Mesothelial cell of epicardium (in vitro differentiated cells): Measurements from ENCODE around the gene ZNF618. TPM values are rescaled to one million over a fixed set of nuclear protein-coding genes. Genes with fewer than 3 reads are reported as not detected.

Experiments used
- DNase-seq, 2 experiments: peaks; one replicate each; pipeline ENCODE4 v3.0.0; 2021; ENCODE audit warnings: low spot score in 2 of 2; ENCODE audit not compliant: unreplicated experiment in 2 of 2
- H3K27ac Mint-ChIP-seq: 2 replicates; pipeline ENCODE4 v1.8.0; 2021; ENCODE audit warnings: mixed read lengths
- H3K27me3 Mint-ChIP-seq: 2 replicates; pipeline ENCODE4 v1.8.0; 2021; ENCODE audit warnings: low read depth, mixed read lengths
- H3K36me3 Mint-ChIP-seq: 2 replicates; pipeline ENCODE4 v1.8.0; 2021; ENCODE audit warnings: mixed read lengths
- H3K4me1 Mint-ChIP-seq: 2 replicates; pipeline ENCODE4 v1.8.0; 2021; ENCODE audit warnings: mixed read lengths
- H3K4me3 Mint-ChIP-seq: 2 replicates; pipeline ENCODE4 v1.8.0; 2021; ENCODE audit warnings: mild to moderate bottlenecking, moderate library complexity, mixed read lengths
- H3K9me3 Mint-ChIP-seq: 2 replicates; pipeline ENCODE4 v1.8.0; 2021; ENCODE audit warnings: mixed read lengths
- total RNA-seq: library from RNA; stranded (reverse); gene quantifications from 3 replicates; pipeline ENCODE4 v1.2.1, GENCODE V29; 2021
- TF ChIP-seq, protein P1 (sequence below): fragments of 200-600 bp; sonication (generic); IDR thresholded peaks from one replicate; pipeline ENCODE4 v1.5.0; 2021; ENCODE audit warnings: antibody characterized with exemption; ENCODE audit not compliant: unreplicated experiment

The ZNF618 gene
- total RNA-seq, 1 donor from 2014 or later = 78.9 TPM

DNA sequence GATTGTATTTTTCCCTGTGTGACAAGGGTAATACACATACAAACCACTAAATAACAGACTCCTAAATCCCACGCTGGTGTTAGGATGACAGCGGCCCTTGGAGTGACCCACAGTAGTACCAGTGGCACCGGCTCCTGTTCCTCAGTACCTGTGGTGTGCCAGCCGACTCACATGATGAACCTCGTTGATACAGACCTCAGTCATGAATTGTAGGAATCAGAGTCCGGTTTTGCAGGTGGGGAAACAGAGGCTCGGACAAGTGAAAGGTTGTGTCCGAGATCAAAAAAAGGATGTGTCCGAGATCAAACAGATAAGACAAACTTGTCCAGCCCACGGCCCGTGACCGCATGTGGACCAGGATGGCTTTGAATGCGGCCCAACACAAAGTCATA, 124.0 kb downstream of the ZNF618 start:
- peaks cover 29% of the 10 kb centered on the region for H3K36me3 Mint-ChIP-seq
- H3K27me3 Mint-ChIP-seq = no peaks in the 10 kb centered on the region
- peak in 1 of 2 experiments; percentile 14 for DNase-seq
- peaks cover 3% of the 10 kb centered on the region for H3K4me1 Mint-ChIP-seq
- H3K27ac Mint-ChIP-seq = no peak overlapping the region
- no peaks in the 10 kb centered on the region for H3K9me3 Mint-ChIP-seq
- no peak overlapping the region for H3K4me3 Mint-ChIP-seq
- TF ChIP-seq, protein P1, sequence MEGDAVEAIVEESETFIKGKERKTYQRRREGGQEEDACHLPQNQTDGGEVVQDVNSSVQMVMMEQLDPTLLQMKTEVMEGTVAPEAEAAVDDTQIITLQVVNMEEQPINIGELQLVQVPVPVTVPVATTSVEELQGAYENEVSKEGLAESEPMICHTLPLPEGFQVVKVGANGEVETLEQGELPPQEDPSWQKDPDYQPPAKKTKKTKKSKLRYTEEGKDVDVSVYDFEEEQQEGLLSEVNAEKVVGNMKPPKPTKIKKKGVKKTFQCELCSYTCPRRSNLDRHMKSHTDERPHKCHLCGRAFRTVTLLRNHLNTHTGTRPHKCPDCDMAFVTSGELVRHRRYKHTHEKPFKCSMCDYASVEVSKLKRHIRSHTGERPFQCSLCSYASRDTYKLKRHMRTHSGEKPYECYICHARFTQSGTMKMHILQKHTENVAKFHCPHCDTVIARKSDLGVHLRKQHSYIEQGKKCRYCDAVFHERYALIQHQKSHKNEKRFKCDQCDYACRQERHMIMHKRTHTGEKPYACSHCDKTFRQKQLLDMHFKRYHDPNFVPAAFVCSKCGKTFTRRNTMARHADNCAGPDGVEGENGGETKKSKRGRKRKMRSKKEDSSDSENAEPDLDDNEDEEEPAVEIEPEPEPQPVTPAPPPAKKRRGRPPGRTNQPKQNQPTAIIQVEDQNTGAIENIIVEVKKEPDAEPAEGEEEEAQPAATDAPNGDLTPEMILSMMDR = no peak

DNA sequence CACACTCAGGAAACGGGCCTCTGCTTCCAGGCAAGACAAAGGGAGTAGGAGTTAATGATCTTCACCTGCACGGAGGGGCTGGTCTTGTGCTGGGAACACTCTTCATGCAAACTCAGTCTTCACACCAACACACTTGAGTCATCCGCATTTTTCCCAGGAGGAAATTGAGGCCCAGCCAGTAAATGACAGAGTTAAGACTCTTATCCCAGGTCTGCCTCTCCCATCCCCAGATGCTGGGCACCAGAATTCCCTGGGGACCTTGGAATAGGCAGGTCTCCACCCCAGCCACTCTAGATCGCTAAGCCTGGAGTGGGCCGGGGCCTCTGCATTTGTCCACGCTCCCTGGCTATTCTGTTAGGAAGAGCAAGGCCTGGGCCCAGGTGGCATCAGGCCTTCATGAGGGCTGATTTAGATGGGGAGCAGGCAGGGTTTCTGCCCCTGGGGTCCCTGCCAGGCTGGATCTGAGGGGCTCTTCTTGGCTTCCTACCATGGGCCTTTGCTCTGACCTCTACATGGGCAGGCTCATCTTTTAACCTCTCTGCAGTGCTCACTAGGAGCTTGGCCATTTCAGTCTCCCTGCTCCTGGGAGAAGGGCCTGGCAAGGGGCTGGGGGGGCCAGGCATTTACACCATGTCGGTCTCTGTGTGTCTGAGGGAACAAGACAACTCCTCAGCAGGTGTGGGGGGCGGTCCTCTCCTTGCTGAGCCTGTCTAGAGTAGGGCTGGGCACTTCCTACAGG, 124.7 kb downstream of the ZNF618 start:
- TF ChIP-seq, protein P1 = no peak
- H3K27ac Mint-ChIP-seq = no peak overlapping the region
- no peaks in the 10 kb centered on the region for H3K4me1 Mint-ChIP-seq
- H3K36me3 Mint-ChIP-seq = peaks cover 37% of the 10 kb centered on the region
- DNase-seq = peak in 1 of 2 experiments; percentile 21
- no peak overlapping the region for H3K4me3 Mint-ChIP-seq
- no peaks in the 10 kb centered on the region for H3K27me3 Mint-ChIP-seq
- no peaks in the 10 kb centered on the region for H3K9me3 Mint-ChIP-seq

DNA sequence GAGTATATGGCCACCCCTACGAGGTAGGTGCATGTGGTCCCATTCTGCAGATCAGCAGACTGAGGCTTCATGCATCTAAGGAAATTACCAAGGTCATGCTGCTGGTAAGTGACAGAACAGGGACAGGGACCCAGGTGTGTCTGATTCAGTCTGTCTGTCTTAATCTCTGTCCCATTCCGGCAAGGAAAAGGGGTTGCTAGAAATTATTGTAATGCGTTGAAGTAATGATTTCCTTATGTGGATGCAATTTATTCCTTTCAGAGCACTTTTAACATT, 125.2 kb downstream of the ZNF618 start:
- Mint-ChIP-seq H3K36me3 (peaks cover 40% of the 10 kb centered on the region), H3K4me1 (no peaks in the 10 kb centered on the region), H3K9me3 (no peaks in the 10 kb centered on the region), H3K27me3 (no peaks in the 10 kb centered on the region), H3K4me3 (no peak overlapping the region), H3K27ac (no peak overlapping the region)
- TF ChIP-seq, protein P1 = no peak
- DNase-seq = no peak

DNA sequence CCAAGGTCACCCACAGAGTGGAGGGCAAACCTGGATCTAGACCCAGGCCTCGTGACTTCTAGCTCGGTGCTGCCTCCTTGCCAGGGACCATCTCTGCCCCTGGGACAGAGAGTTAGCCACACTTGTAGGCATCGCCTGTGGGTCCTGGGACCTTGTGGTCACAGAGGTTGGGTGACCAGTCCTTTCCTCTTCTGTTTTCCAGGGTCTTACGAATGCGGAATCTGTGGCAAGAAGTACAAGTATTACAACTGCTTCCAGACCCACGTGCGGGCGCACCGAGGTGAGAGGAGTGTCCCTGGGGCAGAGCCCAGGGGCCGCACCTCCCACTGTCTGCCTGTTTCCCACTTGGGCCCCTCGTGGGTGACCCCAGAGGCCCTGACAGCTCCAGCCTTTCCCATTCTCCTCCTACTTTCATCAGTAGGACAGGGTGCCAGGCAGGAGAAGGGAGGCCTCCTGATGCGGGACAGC, 125.7 kb downstream of the ZNF618 start:
- no peaks in the 10 kb centered on the region for H3K27me3 Mint-ChIP-seq
- no peaks in the 10 kb centered on the region for H3K4me1 Mint-ChIP-seq
- no peaks in the 10 kb centered on the region for H3K9me3 Mint-ChIP-seq
- no peak overlapping the region for H3K4me3 Mint-ChIP-seq
- H3K27ac Mint-ChIP-seq = no peak overlapping the region
- peak in 1 of 2 experiments; percentile 29 for DNase-seq
- peaks cover 40% of the 10 kb centered on the region for H3K36me3 Mint-ChIP-seq
- TF ChIP-seq, protein P1 = no peak

DNA sequence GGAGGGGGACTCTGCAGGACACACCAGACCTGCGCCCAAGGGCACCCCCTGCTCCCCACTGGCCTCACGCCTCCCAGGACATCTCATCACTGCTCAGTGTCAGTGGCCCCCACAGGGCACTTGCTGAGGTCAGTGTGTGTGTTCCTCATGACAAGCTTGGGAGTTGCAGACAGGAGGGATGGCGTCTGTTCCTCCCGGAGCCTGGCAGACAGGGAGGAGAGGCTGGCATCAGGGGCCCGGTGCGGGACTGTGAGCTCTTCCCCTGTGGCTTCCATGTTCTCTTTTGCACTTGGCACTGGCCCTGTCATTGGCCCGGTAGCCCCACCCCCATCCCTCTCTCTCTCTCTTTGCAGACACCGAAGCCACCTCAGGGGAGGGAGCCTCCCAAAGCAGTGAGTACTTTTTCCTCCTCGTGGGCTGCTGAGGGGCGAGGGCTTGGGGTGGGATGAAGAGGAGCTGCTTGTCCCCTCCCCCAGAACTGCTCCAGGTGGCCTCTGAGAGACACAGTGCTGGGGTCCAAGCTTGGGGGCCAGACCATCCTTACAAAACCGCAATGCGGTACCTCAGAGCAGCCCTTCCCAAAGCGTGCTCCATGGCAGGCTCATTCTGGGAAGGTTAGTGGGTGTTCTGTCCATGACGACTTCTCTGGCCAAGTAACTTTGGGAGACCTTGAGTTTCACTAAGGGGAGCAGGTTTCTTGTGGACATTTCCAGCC, 126.3 kb downstream of the ZNF618 start:
- Mint-ChIP-seq H3K27ac (no peak overlapping the region), H3K4me3 (no peak overlapping the region), H3K27me3 (no peaks in the 10 kb centered on the region), H3K9me3 (no peaks in the 10 kb centered on the region), H3K36me3 (peaks cover 44% of the 10 kb centered on the region), H3K4me1 (no peaks in the 10 kb centered on the region)
- TF ChIP-seq, protein P1 = no peak
- DNase-seq = peak in 1 of 2 experiments; percentile 29
